ENCODE data around the gene CTIF. TPM values are rescaled to one million over a fixed set of nuclear protein-coding genes. Genes with fewer than 3 reads are reported as not detected.

CTIF gene
- total RNA-seq, 6 donors from 2014 or later, result 32.1 to 62.4 (median 47.8) TPM

DNA sequence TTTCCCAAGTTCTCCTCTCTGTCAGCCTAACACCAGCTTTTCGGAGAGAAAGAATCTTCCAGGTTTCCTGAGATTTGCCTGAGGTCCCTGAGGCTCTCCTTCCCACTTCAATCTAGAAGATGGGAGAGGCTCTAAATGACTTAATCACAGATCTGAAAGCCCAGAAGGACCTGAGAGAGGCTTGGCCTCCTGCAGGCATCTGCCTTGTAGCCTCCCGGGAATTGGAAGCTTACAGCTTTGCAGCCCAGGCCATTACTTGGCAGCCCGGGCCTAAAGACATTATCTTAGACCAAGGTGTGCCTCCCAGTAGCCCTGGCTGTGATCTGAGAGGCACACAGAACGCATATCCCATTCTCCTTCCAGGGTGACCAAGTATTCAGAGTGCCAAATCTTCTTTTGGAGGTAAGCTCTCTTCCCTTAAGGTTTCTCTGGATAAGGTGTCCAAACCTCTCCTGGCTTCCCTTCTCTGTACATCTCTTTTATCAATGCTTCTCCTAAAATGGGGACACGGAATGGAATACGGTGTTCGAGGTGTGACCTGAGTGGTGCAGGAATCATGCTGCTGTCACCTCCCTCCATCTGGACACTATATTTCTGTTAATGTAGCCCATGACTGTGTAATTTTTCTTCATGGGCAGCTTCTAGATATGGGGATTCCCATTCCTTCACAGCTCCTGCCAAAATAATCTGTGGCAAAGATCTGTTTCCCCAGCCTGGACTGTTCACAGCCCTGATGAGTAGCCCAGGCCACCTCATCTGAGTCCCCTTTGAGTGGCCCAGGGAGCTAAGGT, 16.0 kb downstream of the CTIF start:
- no peak overlapping the region for H3K4me3 ChIP-seq
- peaks cover 0 to 15% (median 0%) of the 10 kb centered on the region in 4 donors for H3K36me3 ChIP-seq
- WGBS, 2 donors, result 91 to 94% methylated on average over 7 of the region's 7 CpGs
- H3K9me3 ChIP-seq, result peaks cover 0 to 4% (median 0%) of the 10 kb centered on the region in 4 donors
- no peak for ATAC-seq (ENCODE audit: low FRiP score in 2 of 2)
- H3K27ac ChIP-seq, result no peak overlapping the region
- H3K4me1 ChIP-seq, result no peaks in the 10 kb centered on the region
- no peaks in the 10 kb centered on the region for H3K27me3 ChIP-seq
- TF ChIP-seq POLR2AphosphoS5 (IDR thresholded peaks at IDR 0.05) (no peak), POLR2A (IDR thresholded peaks at IDR 0.05) (no peak), EP300 (IDR thresholded peaks at IDR 0.05) (no peak)
- TF ChIP-seq, protein P1, sequence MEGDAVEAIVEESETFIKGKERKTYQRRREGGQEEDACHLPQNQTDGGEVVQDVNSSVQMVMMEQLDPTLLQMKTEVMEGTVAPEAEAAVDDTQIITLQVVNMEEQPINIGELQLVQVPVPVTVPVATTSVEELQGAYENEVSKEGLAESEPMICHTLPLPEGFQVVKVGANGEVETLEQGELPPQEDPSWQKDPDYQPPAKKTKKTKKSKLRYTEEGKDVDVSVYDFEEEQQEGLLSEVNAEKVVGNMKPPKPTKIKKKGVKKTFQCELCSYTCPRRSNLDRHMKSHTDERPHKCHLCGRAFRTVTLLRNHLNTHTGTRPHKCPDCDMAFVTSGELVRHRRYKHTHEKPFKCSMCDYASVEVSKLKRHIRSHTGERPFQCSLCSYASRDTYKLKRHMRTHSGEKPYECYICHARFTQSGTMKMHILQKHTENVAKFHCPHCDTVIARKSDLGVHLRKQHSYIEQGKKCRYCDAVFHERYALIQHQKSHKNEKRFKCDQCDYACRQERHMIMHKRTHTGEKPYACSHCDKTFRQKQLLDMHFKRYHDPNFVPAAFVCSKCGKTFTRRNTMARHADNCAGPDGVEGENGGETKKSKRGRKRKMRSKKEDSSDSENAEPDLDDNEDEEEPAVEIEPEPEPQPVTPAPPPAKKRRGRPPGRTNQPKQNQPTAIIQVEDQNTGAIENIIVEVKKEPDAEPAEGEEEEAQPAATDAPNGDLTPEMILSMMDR (IDR thresholded peaks at IDR 0.05), result no peak
- DNase-seq, result no peak

DNA sequence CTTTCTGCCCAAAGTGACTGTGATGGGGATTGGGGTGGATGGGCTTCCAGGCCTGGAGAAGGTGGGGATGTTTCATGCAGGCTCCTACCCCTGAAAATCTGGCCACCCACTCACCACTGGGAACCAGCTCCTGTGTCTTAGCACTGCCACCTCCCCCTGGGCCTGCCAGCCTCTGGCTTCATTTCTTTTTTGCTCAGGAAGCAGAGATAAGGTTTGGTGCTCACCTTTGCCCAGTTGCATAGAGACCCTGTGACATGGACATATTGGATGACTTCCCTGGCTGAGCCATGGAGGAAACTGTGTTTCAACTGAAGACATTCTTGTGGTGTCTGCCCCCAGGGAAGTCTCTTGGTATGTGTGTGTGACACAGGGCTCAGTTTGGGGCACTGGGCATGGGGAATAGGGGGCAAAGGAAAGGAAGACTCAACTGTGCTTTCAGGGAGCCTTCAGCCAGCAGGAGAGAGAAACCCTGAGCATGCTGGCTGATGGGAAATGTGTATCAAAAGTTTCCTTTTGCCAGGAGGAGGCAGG, 16.7 kb downstream of the CTIF start:
- H3K27me3 ChIP-seq, result no peaks in the 10 kb centered on the region
- no peak overlapping the region for H3K4me3 ChIP-seq
- peaks cover 0 to 4% (median 0%) of the 10 kb centered on the region in 4 donors for H3K9me3 ChIP-seq
- no peak overlapping the region for H3K27ac ChIP-seq
- TF ChIP-seq POLR2AphosphoS5 (IDR thresholded peaks at IDR 0.05), result no peak
- TF ChIP-seq, protein P1 (IDR thresholded peaks at IDR 0.05), result no peak
- TF ChIP-seq POLR2A (IDR thresholded peaks at IDR 0.05), result no peak
- TF ChIP-seq EP300 (IDR thresholded peaks at IDR 0.05), result no peak
- no peak for ATAC-seq (ENCODE audit: low FRiP score in 2 of 2)
- DNase-seq, result no peak
- no peaks in the 10 kb centered on the region for H3K4me1 ChIP-seq
- peaks cover 0 to 15% (median 0%) of the 10 kb centered on the region in 4 donors for H3K36me3 ChIP-seq

DNA sequence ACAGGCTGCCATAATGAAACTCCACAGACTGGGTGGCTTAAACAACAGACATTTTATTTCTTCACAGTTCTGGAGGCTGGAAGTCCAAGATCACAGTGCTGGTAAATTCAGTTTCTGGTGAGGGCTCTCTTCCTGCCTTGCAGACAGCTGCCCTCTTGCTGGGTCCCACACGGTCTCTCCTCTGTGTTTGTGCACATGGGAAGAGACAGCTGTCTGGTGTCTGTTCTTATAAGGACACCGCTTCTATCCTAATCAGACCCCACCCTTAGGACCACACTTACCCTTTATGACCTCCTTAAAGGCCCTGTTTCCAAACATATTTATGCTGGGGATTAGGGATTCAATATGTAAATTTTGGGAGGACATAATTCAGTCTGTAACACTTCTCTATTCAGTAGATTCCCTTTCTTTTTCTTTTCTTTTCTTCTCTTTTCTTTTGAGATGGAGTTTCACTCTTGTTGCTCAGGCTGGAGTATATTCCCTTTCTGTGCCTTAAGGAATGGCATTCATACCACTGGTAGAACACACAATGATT, 18.9 kb downstream of the CTIF start:
- Histone ChIP-seq H3K9me3 (peaks cover 0 to 4% (median 0%) of the 10 kb centered on the region in 4 donors), H3K27ac (no peak overlapping the region), H3K27me3 (no peaks in the 10 kb centered on the region), H3K4me1 (peaks cover 0 to 10% (median 5%) of the 10 kb centered on the region in 4 donors), H3K36me3 (peaks cover 0 to 15% (median 0%) of the 10 kb centered on the region in 4 donors), H3K4me3 (no peak overlapping the region)
- DNase-seq (no peak), ATAC-seq (ENCODE audit: low FRiP score in 2 of 2) (no peak)
- WGBS, 2 donors, result 92 to 95% methylated on average over 2 of the region's 2 CpGs
- TF ChIP-seq POLR2A (IDR thresholded peaks at IDR 0.05) (no peak), POLR2AphosphoS5 (IDR thresholded peaks at IDR 0.05) (no peak), EP300 (IDR thresholded peaks at IDR 0.05) (no peak)
- TF ChIP-seq, protein P1 (IDR thresholded peaks at IDR 0.05), result no peak

DNA sequence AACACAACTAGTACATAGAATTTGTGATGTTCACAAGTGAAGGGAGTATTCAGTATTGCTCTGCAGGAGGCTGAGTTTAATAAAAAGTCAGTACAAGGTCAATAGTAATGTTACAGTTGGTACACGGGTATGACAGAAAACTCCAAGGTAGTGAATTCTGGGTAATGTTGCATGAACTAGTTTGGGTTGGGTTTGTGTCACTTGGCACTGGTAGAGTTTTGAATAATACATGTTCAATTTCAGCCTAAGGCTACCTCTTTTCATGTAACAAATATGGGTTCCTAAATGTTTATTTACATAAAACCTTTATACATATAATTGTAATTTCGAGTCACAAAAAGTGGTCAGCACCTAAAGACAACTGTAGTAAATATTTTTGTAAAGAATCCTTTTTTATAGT, 19.4 kb downstream of the CTIF start:
- DNase-seq (no peak), ATAC-seq (ENCODE audit: low FRiP score in 2 of 2) (no peak)
- Histone ChIP-seq H3K36me3 (peaks cover 0 to 15% (median 0%) of the 10 kb centered on the region in 4 donors), H3K9me3 (peaks cover 0 to 4% (median 0%) of the 10 kb centered on the region in 4 donors), H3K4me3 (no peak overlapping the region), H3K27me3 (no peaks in the 10 kb centered on the region), H3K27ac (no peak overlapping the region), H3K4me1 (peaks cover 0 to 15% (median 9%) of the 10 kb centered on the region in 4 donors)
- WGBS, 2 donors, result 81 to 83% methylated on average over 2 of the region's 2 CpGs
- no peak for TF ChIP-seq EP300 (IDR thresholded peaks at IDR 0.05)
- TF ChIP-seq, protein P1 (IDR thresholded peaks at IDR 0.05), result no peak
- no peak for TF ChIP-seq POLR2A (IDR thresholded peaks at IDR 0.05)
- TF ChIP-seq POLR2AphosphoS5 (IDR thresholded peaks at IDR 0.05), result no peak
